ENCODE data around the gene SLC37A3.

DNA sequence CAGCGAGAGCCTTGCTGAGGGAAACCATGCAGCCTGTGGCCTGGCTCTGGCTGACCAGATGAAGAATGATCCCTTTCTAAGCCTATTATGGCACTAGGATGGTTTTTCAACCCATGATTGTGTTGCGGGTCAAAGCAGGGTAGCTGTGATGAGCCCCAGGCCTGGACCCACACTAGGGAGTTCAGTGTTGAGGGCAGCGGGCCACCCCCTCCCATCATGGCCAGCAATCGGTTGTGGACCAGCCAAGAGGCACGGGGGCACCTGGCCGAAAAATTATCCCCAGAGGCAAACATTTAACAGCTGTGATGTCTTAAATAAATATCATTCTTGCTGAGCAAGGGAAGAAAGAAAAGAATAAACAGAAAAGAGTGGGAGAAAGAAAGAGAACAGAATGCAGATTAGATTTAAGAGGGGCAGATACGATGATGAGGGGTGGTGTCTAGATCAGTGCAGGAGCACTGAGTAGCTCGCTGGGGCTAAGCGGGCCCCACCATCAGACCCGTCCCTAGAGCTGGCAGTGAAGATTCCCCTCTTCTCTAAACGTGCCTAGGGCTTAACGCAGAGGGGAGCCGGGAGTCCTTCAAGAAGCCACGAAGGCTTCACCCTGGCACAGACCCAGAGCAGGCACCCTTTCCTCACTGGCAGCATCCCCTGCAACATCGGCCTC is 82.7 kb downstream of the SLC37A3 start:
- TF ChIP-seq EP300 (IDR thresholded peaks at IDR 0.05) (no peak), POLR2A (IDR thresholded peaks at IDR 0.05) (no peak)
- TF ChIP-seq, protein P1, sequence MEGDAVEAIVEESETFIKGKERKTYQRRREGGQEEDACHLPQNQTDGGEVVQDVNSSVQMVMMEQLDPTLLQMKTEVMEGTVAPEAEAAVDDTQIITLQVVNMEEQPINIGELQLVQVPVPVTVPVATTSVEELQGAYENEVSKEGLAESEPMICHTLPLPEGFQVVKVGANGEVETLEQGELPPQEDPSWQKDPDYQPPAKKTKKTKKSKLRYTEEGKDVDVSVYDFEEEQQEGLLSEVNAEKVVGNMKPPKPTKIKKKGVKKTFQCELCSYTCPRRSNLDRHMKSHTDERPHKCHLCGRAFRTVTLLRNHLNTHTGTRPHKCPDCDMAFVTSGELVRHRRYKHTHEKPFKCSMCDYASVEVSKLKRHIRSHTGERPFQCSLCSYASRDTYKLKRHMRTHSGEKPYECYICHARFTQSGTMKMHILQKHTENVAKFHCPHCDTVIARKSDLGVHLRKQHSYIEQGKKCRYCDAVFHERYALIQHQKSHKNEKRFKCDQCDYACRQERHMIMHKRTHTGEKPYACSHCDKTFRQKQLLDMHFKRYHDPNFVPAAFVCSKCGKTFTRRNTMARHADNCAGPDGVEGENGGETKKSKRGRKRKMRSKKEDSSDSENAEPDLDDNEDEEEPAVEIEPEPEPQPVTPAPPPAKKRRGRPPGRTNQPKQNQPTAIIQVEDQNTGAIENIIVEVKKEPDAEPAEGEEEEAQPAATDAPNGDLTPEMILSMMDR (IDR thresholded peaks at IDR 0.05): no peak

Measured in ovary (tissue), 3 donors.